Measurements from ENCODE around the gene TNNI2.

The TNNI2 gene

DNA sequence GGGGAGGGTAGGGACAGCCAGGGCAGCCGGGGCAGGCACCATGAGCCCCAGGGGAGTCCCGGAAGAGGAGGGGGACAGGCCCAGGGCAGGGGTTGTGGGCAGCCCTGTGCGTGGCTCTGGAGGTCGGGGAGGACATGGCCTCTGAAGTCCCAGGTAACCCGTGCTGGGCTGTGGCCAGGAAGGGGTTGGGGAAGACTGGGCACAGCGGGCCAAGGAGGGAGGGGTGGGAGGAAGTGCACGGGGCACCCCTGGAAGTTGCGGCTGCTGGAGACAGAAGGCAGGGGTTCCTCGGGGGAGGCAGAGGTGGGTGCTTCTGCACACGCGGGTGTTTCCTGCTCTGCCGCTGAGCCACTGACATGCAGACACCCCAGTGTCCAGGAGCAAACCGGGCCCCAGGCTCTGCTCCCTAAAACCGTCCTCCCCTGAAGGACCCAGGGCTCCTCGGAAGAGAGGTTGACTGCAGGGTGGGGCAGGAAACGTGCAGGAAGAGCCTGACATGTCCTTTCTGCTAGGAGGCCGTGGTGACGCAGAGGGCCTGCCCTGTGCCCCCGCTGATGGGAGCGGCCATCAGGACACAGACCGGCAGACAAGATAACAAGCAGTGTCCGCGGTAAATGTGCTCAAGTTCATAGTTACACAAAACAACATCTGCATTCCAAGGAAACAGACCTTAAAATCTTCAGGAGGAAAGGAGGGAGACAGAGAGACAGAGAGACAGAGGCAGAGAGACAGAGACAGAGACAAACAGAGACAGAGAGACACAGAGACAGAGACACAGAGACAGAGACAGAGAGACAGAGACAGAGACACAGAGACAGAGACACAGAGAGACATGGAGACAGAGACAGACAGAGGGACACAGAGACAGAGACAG is 5.7 kb downstream of the TNNI2 start:
- peak in 1 of 56 donors; percentile 11 for DNase-seq

DNA sequence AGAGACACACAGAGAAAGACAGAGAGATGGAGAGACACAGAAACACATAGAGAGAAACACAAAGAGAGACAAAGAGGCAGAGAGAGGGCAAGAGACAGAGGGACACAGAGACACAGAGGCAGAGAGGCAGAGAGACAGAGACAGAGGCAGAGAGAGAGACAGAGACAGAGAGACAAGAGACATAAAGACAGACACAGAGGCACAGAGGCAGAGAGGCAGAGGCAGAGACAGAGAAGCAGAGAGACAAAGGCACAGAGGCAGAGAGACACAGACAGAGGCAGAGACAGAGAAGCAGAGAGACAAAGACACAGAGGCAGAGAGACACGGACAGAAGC is 6.3 kb downstream of the TNNI2 start:
- DNase-seq: no peak

DNA sequence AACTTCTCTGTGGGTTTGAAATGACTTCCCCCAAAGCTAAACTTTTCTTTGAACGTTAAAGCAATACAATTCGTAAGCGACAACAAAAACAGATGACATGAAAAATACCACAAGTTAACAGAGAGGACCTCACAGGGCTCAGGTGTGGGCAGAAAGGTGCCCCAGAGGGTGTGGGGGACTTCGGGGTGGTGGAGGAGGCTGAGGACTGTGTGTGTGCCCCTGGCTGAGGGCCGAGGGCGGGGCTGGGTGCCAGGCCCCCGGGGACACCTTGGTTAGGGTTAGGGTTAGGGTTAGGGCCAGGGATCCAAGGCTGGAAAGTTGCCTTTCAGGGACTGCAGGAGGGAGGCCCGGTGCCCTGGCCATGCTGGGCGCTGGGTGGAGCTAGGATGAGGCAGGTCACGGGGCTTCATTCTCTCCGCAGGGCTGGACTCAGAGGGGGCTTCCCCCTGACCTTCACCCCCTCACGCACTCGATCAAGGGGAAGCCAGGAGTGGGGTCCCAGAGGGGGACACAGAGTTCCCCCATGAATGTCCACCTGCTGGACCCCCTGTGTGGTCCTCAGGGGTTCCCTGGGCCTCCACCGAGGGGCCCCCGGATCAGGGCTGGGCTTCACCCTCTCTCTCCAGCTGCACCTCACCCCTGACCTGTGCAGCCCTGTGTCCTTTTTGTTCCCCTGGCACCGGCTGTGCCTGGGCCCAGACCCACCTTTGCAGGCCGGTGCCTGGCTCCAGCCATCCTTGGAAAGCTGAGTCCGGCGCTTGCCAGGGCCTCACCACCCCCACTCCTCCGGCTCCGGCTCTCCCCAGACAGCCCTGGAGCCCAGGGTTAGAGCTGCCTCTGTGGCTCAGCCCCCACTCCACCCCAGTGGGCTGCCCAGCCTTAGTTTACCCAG is 7.0 kb downstream of the TNNI2 start:
- no peak for DNase-seq

DNA sequence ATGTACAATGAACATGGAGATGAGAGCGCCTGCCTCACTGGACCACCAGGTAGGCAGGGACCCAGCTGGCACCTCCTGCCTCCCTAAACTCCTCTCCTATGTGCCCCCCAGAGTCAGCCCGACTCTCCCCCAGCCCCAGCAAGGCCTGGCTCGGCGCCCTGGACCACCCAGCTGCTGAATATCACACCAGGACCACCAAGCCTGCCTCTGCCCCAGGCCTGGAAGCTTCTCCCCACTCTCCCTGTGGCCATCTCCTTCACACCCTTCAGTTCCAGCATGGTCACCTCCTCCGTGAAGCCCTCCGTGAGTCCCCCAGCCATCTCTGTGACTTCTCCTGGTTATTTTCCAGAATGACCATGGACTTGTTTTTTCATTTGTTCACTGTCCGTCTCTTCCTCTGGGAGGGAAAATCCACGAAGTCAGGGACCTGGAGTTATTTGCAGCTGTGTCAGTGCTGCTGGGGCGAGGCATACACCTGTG is 7.7 kb downstream of the TNNI2 start:
- no peak for DNase-seq

DNA sequence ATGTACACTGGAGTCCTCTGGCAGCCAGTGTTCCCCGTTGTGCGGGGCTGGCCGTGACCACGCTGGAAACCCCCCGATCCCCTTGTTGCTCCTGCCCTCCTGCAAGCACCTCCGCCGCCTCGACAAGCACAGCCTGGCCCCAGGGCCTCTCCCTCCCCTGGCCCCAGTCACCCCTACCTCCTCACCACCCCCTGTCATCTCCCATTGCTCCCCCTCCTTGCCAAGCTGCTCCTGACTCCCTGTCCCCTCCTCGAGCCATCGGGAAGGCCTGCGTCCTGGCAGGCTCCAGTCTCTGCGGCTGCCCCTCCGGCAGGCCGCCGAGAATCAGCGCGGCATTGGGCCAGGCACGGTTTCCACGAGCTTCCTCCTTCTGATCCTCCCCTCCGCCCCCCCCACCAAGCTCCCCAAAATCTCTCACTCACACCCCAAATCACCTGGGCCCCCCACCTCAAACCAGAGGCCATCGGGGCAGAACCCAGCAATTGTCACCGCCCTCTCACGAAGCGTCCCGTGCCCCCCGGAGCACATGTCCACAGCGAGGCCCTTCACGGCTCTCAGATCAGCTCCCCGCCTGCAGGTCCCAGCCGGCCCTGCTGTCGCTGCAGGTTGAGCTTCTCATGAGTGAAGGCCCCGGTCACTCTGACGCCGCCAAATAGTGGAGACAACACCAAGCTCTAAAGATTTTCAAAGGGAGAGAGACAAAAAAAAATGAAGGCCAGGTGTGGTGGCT is 8.4 kb downstream of the TNNI2 start:
- DNase-seq: no peak

DNA sequence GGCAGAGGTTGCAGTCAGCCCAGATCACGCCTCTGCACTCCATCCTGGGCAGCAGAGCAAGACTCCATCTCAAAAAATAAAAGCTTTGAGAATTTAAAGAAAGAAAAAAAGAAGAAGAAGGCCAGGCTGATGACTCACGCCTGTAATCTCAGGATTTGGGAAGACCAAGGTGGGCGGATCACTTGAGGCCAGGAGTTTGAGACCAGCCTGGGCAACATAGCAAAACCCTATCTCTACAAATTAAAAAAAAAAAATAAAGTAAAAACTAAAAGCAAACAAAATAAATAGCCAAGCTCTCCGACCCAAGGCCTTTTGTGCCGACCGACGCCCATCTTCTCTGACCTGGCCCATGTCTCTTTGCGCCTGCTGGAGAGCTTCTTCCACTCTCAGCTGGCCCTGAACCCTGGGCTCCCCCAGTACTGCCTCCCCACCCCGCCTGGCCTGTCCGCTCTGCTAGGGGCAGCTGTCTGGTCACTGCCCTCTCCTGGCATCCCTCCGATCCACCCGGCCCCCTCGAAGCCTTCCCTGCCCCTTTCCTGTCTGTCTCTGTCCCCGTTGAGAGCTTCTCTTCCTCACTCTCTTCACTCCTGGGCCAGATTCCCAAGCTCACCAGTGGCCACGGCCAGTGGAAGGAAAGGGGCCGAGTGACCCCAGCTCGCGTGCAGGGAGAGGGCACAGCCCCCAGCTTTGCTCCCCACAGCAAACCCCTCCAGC is 9.3 kb downstream of the TNNI2 start:
- no peak for DNase-seq

DNA sequence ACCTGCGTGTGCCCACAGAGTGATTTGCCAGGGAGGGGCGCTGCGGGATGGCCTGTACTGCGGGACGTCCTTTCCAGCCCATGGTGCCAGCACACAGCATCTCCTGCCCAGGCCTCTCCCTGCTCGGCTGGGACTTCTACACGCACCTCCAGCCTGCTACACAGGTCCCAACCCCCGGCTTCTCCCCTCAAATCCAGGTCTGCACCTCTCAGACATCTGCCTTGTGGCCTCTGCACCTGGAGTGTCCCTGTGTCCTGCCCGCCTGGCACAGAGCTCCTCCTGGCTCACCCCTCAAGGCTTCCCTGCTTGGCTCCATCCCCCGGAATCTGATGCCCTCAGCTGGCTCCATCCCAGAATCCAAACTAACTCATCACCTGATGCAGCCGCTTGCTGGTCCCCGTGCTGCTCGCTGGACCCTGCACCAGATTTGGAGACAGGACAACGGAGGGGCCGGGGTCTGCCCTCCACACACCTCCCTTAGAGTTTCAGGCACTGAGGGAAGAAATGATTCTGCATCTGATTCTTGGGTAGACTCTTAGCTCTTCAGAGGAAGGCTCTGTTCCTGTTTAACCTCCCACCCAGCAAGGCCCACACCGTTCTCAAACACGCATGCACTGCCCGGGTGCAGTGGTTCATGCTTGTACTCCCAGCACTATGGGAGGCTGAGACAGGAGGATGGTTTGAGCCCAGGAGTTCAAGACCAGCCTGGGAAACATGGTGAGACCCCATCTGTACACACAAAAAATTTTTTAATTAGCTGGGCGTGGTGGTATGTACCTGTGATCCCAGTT is 10.1 kb downstream of the TNNI2 start:
- no peak for DNase-seq

DNA sequence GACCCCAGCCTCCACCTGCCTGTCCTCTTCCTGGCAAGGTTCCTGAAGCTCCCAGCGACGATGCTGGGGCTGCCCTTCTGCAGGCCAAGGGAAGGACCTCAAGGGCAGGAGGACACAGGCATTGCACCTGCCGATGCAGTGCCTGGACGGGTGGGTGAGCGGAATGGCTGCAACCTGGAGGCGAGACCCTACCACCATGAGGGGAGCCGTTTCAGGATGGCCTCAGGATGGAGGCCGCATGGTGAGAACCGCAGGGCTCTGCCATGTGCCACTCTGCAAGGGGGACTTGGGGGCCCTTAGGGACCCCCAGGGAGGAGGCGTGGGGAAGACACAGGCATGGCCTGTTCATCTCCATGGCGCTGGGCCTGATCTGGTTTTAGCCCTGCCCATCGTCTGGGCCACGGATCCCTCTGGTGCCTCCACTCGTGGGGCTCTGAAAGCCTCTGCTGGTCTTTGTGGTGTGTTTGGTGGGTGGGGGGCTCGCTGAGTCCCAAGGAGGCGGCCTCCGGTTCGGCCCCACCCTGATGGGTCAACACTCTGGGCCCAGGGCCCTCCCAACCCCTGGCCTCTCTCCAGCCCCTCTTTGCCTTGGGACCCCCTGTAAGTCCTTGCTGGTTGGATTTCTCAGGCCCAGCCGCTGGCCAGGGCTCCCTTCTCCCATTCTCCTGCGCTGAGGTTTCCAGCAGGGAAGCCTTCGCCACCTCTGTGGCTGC is 12.8 kb downstream of the TNNI2 start:
- no peak for DNase-seq

DNA sequence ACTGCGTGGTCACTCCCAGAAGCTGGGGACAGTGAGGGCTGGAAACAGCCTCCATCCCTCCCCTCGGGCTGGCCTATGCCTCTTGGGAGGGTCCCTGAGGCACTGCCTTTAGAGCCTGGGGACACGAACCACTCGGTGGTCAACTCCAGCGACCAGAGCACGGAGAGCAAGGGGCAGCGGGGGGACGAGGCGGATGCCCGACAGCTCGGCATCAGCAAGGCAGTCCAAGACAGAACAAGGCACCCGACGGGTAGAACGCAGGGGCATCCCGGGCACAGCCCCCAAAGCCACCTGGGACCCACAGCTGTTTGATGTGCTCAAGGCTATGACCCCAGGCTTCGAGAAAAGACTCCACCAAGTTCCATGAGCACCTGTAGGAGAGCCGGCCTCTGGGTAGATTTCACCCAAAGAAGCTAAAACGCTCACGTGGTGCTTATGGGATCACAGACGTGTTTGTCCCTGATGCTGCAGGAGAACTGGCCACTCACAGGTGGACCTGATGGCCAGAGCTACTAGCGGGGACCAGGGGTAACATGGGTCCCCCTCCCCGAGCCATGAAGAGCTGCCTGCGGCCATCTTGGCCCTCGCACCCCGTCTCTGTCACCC is 13.6 kb downstream of the TNNI2 start:
- DNase-seq: no peak

DNA sequence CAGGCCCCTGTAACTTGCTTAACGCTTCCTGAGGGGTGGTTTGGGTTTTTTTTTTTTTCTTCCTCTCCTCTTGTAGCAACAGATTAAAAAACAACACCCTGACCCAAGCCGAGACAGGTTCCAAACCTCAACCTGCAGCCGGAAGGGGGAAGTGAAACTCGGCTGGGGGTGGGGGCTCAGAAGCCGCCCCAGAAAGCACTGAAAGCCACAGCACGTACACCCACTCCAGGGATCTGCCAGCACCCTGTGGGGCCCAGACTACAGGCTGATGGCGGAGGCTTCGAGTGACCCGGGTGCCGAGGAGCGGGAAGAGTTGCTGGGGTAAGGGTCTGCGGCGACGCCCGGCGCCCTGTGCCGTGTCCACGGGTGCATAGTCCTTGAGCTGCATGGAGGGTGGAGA is 14.1 kb downstream of the TNNI2 start, which contains the start of gene LSP1:
Gene LSP1, plus strand, starts transcription at position 208 of the 400 bp plus-strand sequence. Its CDS starts 61 bp downstream, at position 269.
- DNase-seq: peak in 3 of 56 donors; percentile 6 to 45 (median 20)

DNA sequence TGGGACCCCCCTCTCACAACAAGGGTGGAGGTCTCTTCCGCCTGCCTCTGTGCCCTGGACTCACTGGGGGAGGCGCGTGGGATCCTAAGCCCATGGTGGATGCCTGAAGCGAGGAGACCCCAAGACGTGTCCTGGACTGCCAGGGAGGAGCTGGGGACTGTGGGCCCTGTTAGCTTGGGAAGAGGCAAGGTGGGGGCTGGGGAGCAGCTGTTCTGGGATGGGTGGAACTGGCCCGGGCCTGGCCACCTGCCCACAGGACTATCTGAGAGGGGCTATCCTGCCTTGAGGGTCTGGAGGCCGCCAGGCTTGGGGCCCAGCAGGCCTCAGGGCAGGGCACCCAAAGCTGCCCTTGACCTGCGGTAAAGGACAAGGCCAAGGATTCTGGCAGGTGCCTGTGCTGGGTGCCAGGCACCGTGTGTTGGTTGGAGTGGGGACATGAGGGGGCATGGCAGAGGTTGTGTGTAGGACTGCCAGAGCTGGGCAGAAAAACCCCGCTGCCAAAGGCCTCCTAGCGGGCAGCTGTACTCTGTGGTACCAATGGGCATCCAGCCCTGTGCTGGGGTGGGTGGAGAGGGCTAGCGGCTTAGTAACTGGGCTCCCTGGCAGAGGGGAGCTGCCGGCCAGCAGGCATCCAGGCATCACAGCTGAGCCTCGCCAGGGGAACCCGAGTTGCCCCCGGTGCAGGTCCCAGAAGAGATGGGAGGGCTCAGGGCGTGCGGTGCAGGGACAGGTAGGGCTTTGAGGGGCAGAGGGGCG is 14.8 kb downstream of the TNNI2 start:
- DNase-seq: no peak

DNA sequence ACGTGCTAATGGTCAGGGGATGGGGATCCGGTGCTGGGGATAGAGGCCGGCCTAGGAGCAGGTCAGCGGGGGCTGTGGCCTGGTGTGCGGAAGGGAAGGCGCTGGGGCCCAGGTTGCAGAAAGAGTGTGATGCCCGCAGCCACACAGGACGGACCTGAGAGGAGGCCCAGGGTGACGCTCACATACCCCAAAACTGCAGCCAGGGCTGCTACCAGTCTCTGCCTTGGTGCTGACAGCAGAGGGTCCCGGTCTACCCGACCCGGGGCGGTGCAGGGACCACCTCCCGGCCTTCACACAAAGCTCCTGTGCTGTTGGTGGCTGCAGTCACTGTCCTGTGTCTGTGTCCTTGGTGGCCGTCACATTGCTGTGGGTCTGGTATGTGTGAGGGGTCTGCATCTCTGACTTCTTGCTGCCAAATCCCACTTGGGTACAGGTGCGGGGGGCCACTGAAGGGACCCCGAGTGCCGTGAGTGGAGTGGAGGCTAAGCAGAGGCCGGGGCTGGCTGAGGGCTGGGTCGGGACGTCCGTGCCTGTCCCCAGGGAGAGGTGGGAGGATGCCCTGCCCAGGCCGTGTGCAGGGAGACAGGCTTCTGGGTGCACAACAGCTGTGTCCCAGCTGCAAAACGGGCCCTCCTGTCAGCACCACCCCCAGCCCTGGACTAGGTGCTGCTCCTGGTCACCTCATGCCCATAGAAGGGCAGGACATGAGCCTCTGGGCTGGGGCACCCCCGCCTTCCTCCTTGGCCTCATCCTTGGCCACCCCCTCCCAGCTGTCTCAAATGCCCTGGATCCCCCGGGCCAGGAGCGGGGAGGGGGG is 15.6 kb downstream of the TNNI2 start:
- no peak for DNase-seq

DNA sequence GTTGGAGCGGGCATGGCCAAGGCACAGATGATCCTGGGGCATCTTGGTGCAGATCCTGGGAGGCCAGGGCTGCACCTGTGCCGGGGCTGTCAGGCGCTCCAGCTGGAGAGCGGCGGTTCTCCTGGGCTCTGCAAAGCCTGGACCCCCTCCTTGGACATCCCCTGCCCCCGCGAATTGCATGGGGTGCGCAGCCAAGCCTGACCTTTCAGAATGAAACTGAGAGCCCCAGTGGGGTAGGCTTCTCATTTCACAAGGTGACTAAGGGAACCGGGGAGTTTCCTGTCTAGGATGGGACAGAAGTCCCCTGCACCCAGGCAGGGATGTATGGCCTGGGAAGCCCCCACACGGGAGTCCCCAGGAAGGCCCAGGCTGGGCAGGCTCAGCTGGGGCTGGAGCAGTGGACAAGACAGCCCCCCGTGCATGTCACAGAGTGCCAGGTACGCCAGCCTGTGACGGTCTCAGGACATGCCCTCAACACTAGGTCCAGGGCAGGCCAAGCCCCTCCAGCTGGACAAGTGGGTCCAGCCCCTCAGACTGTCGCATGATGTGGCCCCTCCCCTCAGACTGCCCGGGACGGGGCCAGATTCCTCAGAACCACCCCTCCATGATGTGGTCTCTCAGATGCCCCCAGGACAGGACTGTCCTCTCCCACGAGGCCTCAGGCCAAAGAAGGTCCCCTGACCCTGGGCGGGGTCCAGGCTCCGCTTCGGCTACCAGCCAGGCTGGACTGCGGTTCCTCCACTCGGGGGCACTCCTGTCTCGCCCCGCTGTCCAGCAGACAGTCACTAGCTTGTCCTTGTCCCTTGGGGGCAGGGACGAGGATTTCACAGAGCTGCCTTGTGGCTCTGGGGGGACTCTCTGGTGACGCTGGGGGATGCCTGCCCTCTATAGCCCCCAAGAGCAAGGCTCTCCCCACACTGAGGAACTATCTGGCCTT is 16.4 kb downstream of the TNNI2 start:
- no peak for DNase-seq

DNA sequence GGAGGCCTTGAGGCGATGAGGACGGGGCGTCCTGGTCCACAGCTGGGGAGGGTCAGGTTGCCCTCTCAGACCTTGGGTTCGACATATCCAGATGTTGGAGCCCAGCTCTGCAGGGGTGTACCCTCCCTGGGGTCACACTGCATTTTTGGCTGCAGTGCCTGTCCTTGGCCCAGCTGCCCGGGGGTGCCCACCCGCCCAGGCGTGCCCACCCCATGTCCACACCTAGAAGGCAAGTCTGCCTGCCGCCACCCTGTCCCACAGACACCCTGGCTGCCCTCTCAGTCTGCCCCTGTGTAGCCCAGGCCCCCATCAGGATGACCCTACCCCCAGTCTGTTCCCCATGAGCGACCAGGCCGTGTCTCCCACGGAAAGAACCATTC is 17.1 kb downstream of the TNNI2 start:
- no peak for DNase-seq

DNA sequence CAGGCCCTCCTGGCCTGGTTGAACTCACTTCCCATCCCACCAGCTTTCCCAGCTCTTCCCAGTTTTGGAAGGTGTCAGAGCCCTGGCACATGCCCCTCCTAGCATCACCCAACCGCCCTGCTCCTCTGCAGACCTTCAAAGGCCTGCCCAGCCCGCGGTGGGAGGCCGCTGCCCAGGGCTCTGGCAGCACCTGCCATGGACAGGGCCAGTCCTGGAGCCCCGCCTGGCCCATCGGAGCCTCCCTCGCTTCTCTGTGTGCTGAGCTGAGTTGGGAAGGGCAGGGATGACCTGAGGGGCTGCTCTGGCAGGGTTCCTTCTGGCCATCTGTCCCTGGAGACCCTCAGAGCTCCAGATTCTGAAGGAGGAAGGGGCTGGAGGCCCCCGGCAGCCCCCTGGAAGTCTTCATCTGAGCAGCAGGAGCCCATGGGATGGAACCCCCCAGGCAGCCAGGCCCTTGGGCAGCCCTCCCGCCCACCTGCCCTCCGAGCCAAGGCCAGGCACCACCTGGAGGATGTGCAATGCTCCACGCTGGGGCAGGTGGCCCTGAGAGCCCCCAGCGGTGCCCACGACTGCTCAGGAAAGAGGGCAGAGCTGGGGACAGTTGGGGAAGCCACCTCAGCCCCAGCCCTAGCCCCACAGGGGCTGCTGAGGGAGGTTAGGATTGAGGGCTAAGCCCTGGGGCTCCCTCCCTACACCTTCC is 17.7 kb downstream of the TNNI2 start:
- no peak for DNase-seq

Measured in nucleus accumbens (tissue), 56 donors.